ENCODE measurements around the gene PLCB2.

Gene PLCB2

GRCh38 chr15:40292246-40292645 lies 15.5 kb downstream of the PLCB2 start:
- Histone ChIP-seq H3K27me3 (no peaks in the 10 kb centered on the region), H3K4me3 (no peak overlapping the region), H3K4me2 (no peak overlapping the region), H3K9me3 (replicated peaks in 1 of 11) (no peaks in the 10 kb centered on the region), H4K20me1 (peaks cover 0 to 96% (median 0%) of the 10 kb centered on the region in 11 experiments; a peak in 9 of 22 replicates), H3K9ac (no peak overlapping the region), H3K36me3 (peaks cover 0 to 98% (median 35%) of the 10 kb centered on the region in 11 experiments; a peak in 15 of 22 replicates), H3K4me1 (peaks cover 17 to 74% (median 42%) of the 10 kb centered on the region in 10 experiments), H3K27ac (no peak overlapping the region)
- no peak for TF ChIP-seq Cebpa-rat (IDR thresholded peaks at IDR 0.05)

GRCh38 chr15:40290918-40291574 lies 16.7 kb downstream of the PLCB2 start:
- H3K9me3 ChIP-seq (replicated peaks in 1 of 11), result no peaks in the 10 kb centered on the region
- no peak overlapping the region for H3K9ac ChIP-seq
- peaks cover 0 to 98% (median 33%) of the 10 kb centered on the region in 11 experiments; a peak in 14 of 22 replicates for H3K36me3 ChIP-seq
- H3K27ac ChIP-seq, result no peak overlapping the region
- H4K20me1 ChIP-seq, result peaks cover 0 to 96% (median 2%) of the 10 kb centered on the region in 11 experiments; a peak in 10 of 22 replicates
- TF ChIP-seq Cebpa-rat (IDR thresholded peaks at IDR 0.05), result no peak
- H3K4me2 ChIP-seq, result no peak overlapping the region
- no peak overlapping the region for H3K4me3 ChIP-seq
- peaks cover 17 to 74% (median 40%) of the 10 kb centered on the region in 10 experiments for H3K4me1 ChIP-seq
- H3K27me3 ChIP-seq, result peaks cover 0 to 5% (median 0%) of the 10 kb centered on the region in 11 experiments; a peak in 1 of 22 replicates

GRCh38 chr15:40290545-40290917 lies 17.2 kb downstream of the PLCB2 start:
- H3K27ac ChIP-seq, result no peak overlapping the region
- peaks cover 17 to 74% (median 38%) of the 10 kb centered on the region in 10 experiments for H3K4me1 ChIP-seq
- H4K20me1 ChIP-seq, result peaks cover 0 to 96% (median 7%) of the 10 kb centered on the region in 11 experiments; a peak in 10 of 22 replicates
- TF ChIP-seq Cebpa-rat (IDR thresholded peaks at IDR 0.05), result no peak
- peaks cover 0 to 10% (median 0%) of the 10 kb centered on the region in 11 experiments; a peak in 6 of 22 replicates for H3K27me3 ChIP-seq
- H3K9me3 ChIP-seq (replicated peaks in 1 of 11), result no peaks in the 10 kb centered on the region
- peaks cover 0 to 94% (median 30%) of the 10 kb centered on the region in 11 experiments; a peak in 14 of 22 replicates for H3K36me3 ChIP-seq
- no peak overlapping the region for H3K4me3 ChIP-seq
- no peak overlapping the region for H3K9ac ChIP-seq
- peak overlapping the region in 2 of 11 experiments; percentile 5 to 15; a peak in 2 of 22 replicates for H3K4me2 ChIP-seq

DNA sequence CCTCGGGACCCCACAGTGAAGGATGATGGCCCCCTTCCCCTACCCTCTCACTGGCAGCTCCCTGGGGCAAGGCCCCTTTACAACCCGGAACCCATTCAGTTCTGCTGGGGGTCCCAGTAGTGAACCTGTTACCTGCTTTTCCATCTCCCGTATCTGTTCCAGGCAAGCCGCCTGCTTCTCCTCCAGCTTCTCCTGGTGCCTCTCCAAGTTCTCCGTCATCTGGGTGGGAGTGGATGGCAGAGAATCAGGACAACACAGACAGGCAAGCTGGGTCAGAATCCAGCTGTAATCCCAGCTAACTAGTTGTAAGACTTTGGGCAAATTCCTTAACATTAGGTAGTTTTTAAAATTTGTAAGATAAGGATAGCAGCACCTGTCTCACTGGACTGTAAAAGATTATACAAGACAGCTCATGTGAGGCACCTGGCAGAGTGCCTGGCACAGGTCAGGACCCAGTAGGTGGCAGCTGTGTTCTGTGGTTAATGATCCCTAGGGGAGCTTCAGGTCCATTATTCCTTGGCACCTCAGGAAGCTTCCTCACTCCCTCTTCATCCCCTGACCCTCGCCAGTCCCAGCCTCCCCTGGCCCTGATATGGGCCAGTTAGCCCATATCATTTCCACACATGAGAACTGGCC lies 18.5 kb downstream of the PLCB2 start:
- Histone ChIP-seq H3K27me3 (peaks cover 0 to 22% (median 10%) of the 10 kb centered on the region in 11 experiments; a peak in 20 of 22 replicates), H3K4me2 (peak overlapping the region in 2 of 11 experiments; percentile 73 to 81; a peak in 3 of 22 replicates), H3K27ac (no peak overlapping the region), H3K9ac (peak overlapping the region in 2 of 11 experiments; percentile 41 to 70; a peak in 1 of 22 replicates), H4K20me1 (peaks cover 0 to 96% (median 9%) of the 10 kb centered on the region in 11 experiments; a peak in 10 of 22 replicates), H3K36me3 (peaks cover 0 to 83% (median 23%) of the 10 kb centered on the region in 11 experiments; a peak in 14 of 22 replicates), H3K9me3 (replicated peaks in 1 of 11) (no peaks in the 10 kb centered on the region), H3K4me3 (no peak overlapping the region), H3K4me1 (peaks cover 13 to 74% (median 35%) of the 10 kb centered on the region in 10 experiments)
- TF ChIP-seq Cebpa-rat (IDR thresholded peaks at IDR 0.05), result no peak

GRCh38 chr15:40287968-40288367 lies 19.8 kb downstream of the PLCB2 start:
- H3K4me1 ChIP-seq, result peaks cover 7 to 74% (median 32%) of the 10 kb centered on the region in 10 experiments; a peak in 19 of 20 replicates
- peak overlapping the region in 2 of 11 experiments; percentile 41 to 70; a peak in 4 of 22 replicates for H3K9ac ChIP-seq
- no peak overlapping the region for H3K27ac ChIP-seq
- H3K27me3 ChIP-seq, result peaks cover 11 to 35% (median 23%) of the 10 kb centered on the region in 11 experiments
- H4K20me1 ChIP-seq, result peaks cover 0 to 96% (median 9%) of the 10 kb centered on the region in 11 experiments; a peak in 12 of 22 replicates
- H3K4me3 ChIP-seq, result no peak overlapping the region
- H3K4me2 ChIP-seq, result peak overlapping the region in 3 of 11 experiments; percentile 23 to 81 (median 73); a peak in 4 of 22 replicates
- H3K36me3 ChIP-seq, result peaks cover 0 to 72% (median 20%) of the 10 kb centered on the region in 11 experiments; a peak in 14 of 22 replicates
- no peaks in the 10 kb centered on the region for H3K9me3 ChIP-seq (replicated peaks in 1 of 11)
- TF ChIP-seq Cebpa-rat (IDR thresholded peaks at IDR 0.05), result no peak

DNA sequence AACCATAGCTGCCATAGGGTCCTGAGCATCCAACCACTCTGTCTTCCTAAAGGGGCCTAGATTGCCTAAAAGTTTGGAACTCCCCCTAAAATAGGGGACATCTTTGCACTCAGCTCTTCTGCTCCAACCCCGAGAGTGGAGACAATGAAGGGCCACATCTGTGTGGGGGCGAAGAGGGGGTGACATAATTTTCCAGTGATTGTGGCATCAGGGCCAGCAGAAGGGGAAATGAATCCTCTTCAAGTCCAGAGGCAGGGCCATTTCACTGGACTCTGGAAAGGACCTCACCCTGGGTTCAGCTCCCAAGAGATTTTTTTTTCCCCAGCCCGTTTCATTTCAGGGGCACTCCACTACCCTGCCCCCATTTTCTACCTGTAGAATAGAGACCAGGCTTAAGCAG lies 20.2 kb downstream of the PLCB2 start:
- no peak for TF ChIP-seq Cebpa-rat (IDR thresholded peaks at IDR 0.05)
- peaks cover 0 to 92% (median 9%) of the 10 kb centered on the region in 11 experiments; a peak in 12 of 22 replicates for H4K20me1 ChIP-seq
- no peak overlapping the region for H3K4me3 ChIP-seq
- H3K36me3 ChIP-seq, result peaks cover 0 to 67% (median 20%) of the 10 kb centered on the region in 11 experiments; a peak in 14 of 22 replicates
- H3K27me3 ChIP-seq, result peaks cover 15 to 40% (median 28%) of the 10 kb centered on the region in 11 experiments
- H3K9me3 ChIP-seq (replicated peaks in 1 of 11), result no peaks in the 10 kb centered on the region
- peak overlapping the region in 3 of 11 experiments; percentile 56 to 81 (median 73); a peak in 5 of 22 replicates for H3K4me2 ChIP-seq
- H3K9ac ChIP-seq, result peak overlapping the region in 1 of 11 experiments; percentile 70; a peak in 3 of 22 replicates
- no peak overlapping the region for H3K27ac ChIP-seq
- peaks cover 11 to 75% (median 35%) of the 10 kb centered on the region in 10 experiments; a peak in 19 of 20 replicates for H3K4me1 ChIP-seq

DNA sequence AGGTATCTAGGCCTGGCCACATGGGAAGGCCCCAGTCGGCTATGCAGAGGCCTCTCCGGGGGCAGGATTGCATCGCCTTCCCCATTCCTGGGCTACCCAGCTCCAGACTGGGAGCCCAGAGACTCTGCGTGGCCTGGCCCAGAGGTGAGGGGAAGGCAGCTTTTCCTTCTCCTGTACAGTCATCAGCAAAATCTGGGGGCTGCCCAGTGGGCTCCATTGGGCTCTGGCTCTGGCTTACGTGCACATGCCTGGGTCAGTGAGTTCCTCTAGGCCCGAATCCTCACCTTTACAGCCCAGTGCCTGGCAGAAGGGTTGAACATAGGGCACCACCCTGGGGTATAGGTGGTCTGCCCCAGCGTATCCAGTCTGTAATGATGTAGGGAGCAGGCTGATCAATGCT lies 20.9 kb downstream of the PLCB2 start:
- H3K9me3 ChIP-seq (replicated peaks in 1 of 11), result no peaks in the 10 kb centered on the region
- H3K4me1 ChIP-seq, result peaks cover 17 to 78% (median 42%) of the 10 kb centered on the region in 10 experiments
- peaks cover 0 to 60% (median 20%) of the 10 kb centered on the region in 11 experiments; a peak in 14 of 22 replicates for H3K36me3 ChIP-seq
- peaks cover 23 to 47% (median 35%) of the 10 kb centered on the region in 11 experiments for H3K27me3 ChIP-seq
- H3K27ac ChIP-seq, result no peak overlapping the region
- H4K20me1 ChIP-seq, result peaks cover 0 to 89% (median 9%) of the 10 kb centered on the region in 11 experiments; a peak in 14 of 22 replicates
- TF ChIP-seq Cebpa-rat (IDR thresholded peaks at IDR 0.05), result no peak
- peak overlapping the region in 5 of 11 experiments; percentile 36 to 81 (median 65); a peak in 8 of 22 replicates for H3K4me2 ChIP-seq
- H3K9ac ChIP-seq, result peak overlapping the region in 1 of 11 experiments; percentile 44; a peak in 2 of 22 replicates
- no peak overlapping the region; a peak in 1 of 20 replicates for H3K4me3 ChIP-seq

DNA sequence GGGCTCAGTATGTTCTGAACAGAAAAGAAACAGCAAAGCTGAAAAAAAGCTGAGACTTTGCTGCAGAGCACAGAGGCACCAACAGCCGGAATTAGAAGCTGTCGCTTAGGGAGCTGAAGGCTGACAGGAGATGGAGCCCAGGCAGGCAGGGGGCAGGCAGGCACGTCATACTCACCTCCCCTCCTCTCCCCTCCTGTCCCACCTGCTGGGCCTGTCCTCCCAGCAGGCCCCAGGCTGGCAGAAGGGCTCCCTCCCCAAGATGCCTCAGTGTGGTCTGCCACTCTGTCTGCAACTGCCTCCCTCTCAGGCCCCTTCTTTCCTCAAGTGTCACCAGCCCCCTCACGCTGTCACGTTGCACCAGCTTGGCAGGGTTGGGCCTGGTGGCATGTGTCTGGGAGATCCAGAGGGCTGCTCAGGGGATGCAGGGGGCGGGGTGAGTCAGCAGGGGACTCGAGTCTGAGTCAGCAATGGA lies 21.6 kb downstream of the PLCB2 start:
- H3K36me3 ChIP-seq, result peaks cover 0 to 53% (median 20%) of the 10 kb centered on the region in 11 experiments; a peak in 13 of 22 replicates
- no peak overlapping the region for H3K4me3 ChIP-seq
- H4K20me1 ChIP-seq, result peaks cover 0 to 89% (median 11%) of the 10 kb centered on the region in 11 experiments; a peak in 15 of 22 replicates
- H3K4me2 ChIP-seq, result peak overlapping the region in 7 of 11 experiments; percentile 4 to 81 (median 56); a peak in 12 of 22 replicates
- no peak for TF ChIP-seq Cebpa-rat (IDR thresholded peaks at IDR 0.05)
- no peaks in the 10 kb centered on the region for H3K9me3 ChIP-seq (replicated peaks in 1 of 11)
- H3K27ac ChIP-seq, result peak overlapping the region in 1 of 11 experiments; percentile 3; a peak in 1 of 22 replicates
- H3K27me3 ChIP-seq, result peaks cover 30 to 54% (median 42%) of the 10 kb centered on the region in 11 experiments
- peak overlapping the region in 4 of 11 experiments; percentile 3 to 44 (median 15); a peak in 4 of 22 replicates for H3K9ac ChIP-seq
- H3K4me1 ChIP-seq, result peaks cover 22 to 85% (median 48%) of the 10 kb centered on the region in 10 experiments
